ENCODE measurements around the gene TERB1. TPM values are rescaled to one million over a fixed set of nuclear protein-coding genes. Genes with fewer than 3 reads are reported as not detected.

TERB1 gene
- total and polyA plus RNA-seq, 2 donors (not counting 3 experiments of a cell fraction or from before 2014, with no cell fraction given) = not detected

GRCh38 chr16:66740010-66740409 lies 61.4 kb downstream of the TERB1 start:
- DNase-seq (ENCODE audit: low read depth, low spot score) (peak; percentile 54), FAIRE-seq (no peak)
- no TSS peak for BruUV-seq (replicated peaks)
- H3K4me1 ChIP-seq (ENCODE audit: control insufficient read depth, extremely low read depth, insufficient read depth, low read length) = peaks cover 34% of the 10 kb centered on the region
- H3K9ac ChIP-seq (replicated peaks; ENCODE audit: extremely low read depth, insufficient read depth, low read length) = no peak overlapping the region
- H2AFZ ChIP-seq (ENCODE audit: low read depth, low read length) = no peak overlapping the region
- no peaks in the 10 kb centered on the region for H3K9me3 ChIP-seq (replicated peaks; ENCODE audit: control insufficient read depth, insufficient read depth, low read length)
- peak overlapping the region; percentile 97 for H3K27ac ChIP-seq (ENCODE audit: insufficient read depth, low read depth, low read length)
- H3K4me2 ChIP-seq (ENCODE audit: insufficient read depth, low read length) = peak overlapping the region; percentile 4
- ChIA-PET CTCF (interaction anchor here (0.6 to 4.3 kb wide), 19 partner anchors 9 to 132 kb away, joined by 3 to 69 read pairs (median 6); partner anchors contain the start of genes DYNC1LI2 and NAE1), POLR2A (no interaction called here)
- no peaks in the 10 kb centered on the region for H3K9me1 ChIP-seq (replicated peaks; ENCODE audit: control insufficient read depth, extremely low read depth, insufficient read depth, low read length)
- dilution Hi-C loops (cut with MboI; ENCODE audit: extremely low pct_ligation_motif_present, low sequenced_read_pairs) (no loop called here), intact Hi-C loops (cut with micrococcal nuclease) (loop anchor here (1.0 to 5.0 kb wide), 4 partner anchors 12 to 333 kb away; no protein-coding TSS in a partner anchor)
- no peaks in the 10 kb centered on the region for H3K27me3 ChIP-seq (ENCODE audit: control insufficient read depth in 2 of 2, insufficient read depth in 2 of 2, low read length in 2 of 2)
- TF ChIP-seq JUN (IDR thresholded peaks at IDR 0.05; ENCODE audit: borderline replicate concordance, insufficient read depth, insufficient read length, low read depth) (no peak), POLR2AphosphoS5 (IDR thresholded peaks at IDR 0.05; ENCODE audit: insufficient read depth, low read depth, low read length) (no peak), FOS (IDR thresholded peaks at IDR 0.05; ENCODE audit: borderline replicate concordance, insufficient read depth, low read length) (no peak), MAX (IDR thresholded peaks at IDR 0.05; ENCODE audit: insufficient read depth, insufficient read length) (no peak), CTCF (IDR thresholded peaks at IDR 0.05; ENCODE audit: extremely low read depth in 1 of 2, insufficient read depth in 1 of 2, low read depth in 1 of 2, low read length in 2 of 2) (peak; percentile 58 to 60), GATA2 (IDR thresholded peaks at IDR 0.05; ENCODE audit: insufficient read depth, insufficient read length, low read depth, low read length) (no peak)
- H3K79me2 ChIP-seq (ENCODE audit: control insufficient read depth, insufficient read depth, low read length) = peaks cover 48% of the 10 kb centered on the region
- no peaks in the 10 kb centered on the region for H4K20me1 ChIP-seq (replicated peaks; ENCODE audit: control insufficient read depth, extremely low read depth, insufficient read depth, low read length)
- no peak overlapping the region for H3K4me3 ChIP-seq (replicated peaks in 1 of 3; ENCODE audit: insufficient read depth in 1 of 3, low read depth in 1 of 3, low read length in 3 of 3)
- peaks cover 16 to 18% of the 10 kb centered on the region in 2 experiments for H3K36me3 ChIP-seq (ENCODE audit: control insufficient read depth in 2 of 2, extremely low read depth in 1 of 2, insufficient read depth in 2 of 2, low read length in 2 of 2)

Data from endothelial cell of umbilical vein (primary cell).